GM18907 (cell line): ENCODE measurements around the gene KCNA5.

Source experiments
- ATAC-seq: cut with Tn5 transposase; IDR thresholded peaks from one replicate; pipeline ENCODE4 v1.9.1; 2021; ENCODE audit warnings: mild to moderate bottlenecking, moderate library complexity; ENCODE audit not compliant: unreplicated experiment

The KCNA5 gene

GRCh38 chr12:5026342-5026938, 17.2 kb upstream of the KCNA5 start:
- ATAC-seq: no peak

- no peak for ATAC-seq
Measured at GRCh38 chr12:5027046-5027821, 16.4 kb upstream of the KCNA5 start.

GRCh38 chr12:5030066-5030465, 13.6 kb upstream of the KCNA5 start:
- ATAC-seq: no peak

- ATAC-seq: no peak
Measured at GRCh38 chr12:5031242-5031641, 12.4 kb upstream of the KCNA5 start.

- no peak for ATAC-seq
Measured at GRCh38 chr12:5031958-5032357, 11.7 kb upstream of the KCNA5 start.

- no peak for ATAC-seq
Measured at GRCh38 chr12:5032821-5033220, 10.9 kb upstream of the KCNA5 start.

GRCh38 chr12:5033883-5034282, 9.8 kb upstream of the KCNA5 start:
- no peak for ATAC-seq

GRCh38 chr12:5034603-5035002, 9.1 kb upstream of the KCNA5 start:
- ATAC-seq: no peak

- no peak for ATAC-seq
Measured at GRCh38 chr12:5035618-5036017, 8.1 kb upstream of the KCNA5 start.

GRCh38 chr12:5036031-5036430, 7.6 kb upstream of the KCNA5 start:
- ATAC-seq: no peak

GRCh38 chr12:5037795-5038357, 5.8 kb upstream of the KCNA5 start:
- ATAC-seq: no peak

- ATAC-seq: no peak
Measured at GRCh38 chr12:5038781-5039311, 4.8 kb upstream of the KCNA5 start.

- ATAC-seq: no peak
Measured at GRCh38 chr12:5039815-5040214, 3.9 kb upstream of the KCNA5 start.

GRCh38 chr12:5040368-5040767, 3.3 kb upstream of the KCNA5 start:
- no peak for ATAC-seq

- no peak for ATAC-seq
Measured at GRCh38 chr12:5044420-5045295, 979 bp downstream of the KCNA5 start.

- no peak for ATAC-seq
Measured at GRCh38 chr12:5047094-5047493, 3.4 kb downstream of the KCNA5 start.

- no peak for ATAC-seq
Measured at GRCh38 chr12:5047729-5048128, 4.0 kb downstream of the KCNA5 start.

GRCh38 chr12:5050542-5050941, 6.9 kb downstream of the KCNA5 start:
- ATAC-seq: no peak

- no peak for ATAC-seq
Measured at GRCh38 chr12:5051334-5051733, 7.7 kb downstream of the KCNA5 start.

GRCh38 chr12:5051913-5052312, 8.2 kb downstream of the KCNA5 start:
- ATAC-seq: no peak

GRCh38 chr12:5052348-5052747, 8.7 kb downstream of the KCNA5 start:
- ATAC-seq: no peak
